Fibroblast of skin of left biceps (primary cell): ENCODE results near the gene TTYH3.

ENCODE experiments used
- DNase-seq, 2 experiments: peaks; one replicate each; pipeline ENCODE4 v3.0.0-alpha.2; 2013; ENCODE audit warnings: low read depth in 2 of 2

The TTYH3 gene

DNA sequence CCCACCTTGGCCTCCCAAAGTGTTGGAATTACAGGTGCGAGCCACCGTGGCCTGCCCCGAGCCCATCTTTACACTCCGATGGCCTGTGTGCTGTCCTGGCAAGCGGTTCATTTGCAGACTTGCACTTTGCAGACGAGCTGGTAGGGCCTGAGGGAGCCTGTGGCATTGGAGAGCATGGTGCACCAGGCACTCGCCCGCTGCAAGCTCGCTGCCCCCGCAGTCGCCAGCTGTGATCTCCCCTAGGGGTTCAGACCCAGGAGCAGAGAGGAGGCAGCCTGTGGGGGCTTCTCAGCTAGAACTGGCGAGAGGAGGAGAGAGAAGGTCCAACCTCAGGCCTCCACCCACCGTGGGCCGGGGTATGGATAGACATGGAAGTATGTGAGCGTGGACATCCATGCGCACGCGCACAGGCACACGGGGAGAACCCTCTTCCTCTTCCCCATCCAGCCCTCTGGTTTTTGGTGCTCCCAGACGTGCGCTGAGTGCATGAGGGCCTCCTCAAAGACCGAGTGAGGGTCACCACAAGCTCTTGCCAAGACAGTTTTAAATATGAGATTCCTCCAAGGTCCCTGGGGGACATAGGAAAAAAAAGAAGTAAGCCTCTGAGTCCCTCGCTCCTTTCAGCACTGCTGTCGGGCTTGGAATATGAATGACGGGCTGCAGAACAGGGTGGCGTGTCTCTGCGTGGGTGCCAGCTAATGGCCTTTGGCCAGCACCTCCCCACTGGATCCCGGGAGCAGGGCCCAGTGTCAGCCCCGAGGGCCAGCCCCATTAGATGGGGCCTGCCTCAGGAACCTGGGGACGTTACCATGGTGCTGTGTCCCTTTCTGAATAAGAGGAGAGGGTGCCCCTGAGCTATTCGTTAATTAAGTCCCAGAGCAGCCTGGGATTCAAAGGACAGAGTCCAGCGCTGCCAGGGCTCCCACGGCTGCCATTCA lies 15.1 kb upstream of the TTYH3 start:
- no peak for DNase-seq

DNA sequence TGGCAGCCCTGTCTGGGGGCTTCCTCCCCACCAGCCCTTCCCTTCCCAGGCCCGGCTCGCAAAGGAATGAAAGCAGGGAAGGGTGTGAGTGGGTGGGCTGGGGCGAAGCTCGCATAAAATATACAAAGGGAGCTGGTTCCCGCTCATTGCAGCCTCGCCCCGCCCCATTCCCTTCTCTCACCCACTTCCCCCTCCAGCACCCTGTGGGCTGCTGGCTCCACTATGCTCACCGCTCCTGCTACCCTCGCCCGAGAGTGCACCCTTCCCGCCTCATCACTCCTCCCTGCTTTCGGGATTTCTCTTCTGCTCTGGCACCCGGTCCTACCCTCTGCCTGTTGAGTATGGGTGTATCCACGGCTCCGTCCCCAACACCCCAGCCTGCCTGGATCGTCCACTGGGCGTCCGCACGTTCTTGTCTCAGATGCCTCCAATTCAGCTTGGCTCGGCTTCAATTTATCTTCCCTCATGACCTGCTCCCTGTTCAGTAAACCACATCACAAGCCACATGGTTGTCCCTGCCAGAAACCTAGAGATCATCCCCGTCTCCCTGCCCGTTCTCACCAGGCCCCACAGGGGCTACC lies 14.4 kb upstream of the TTYH3 start:
- no peak for DNase-seq

GRCh38 chr7:2619116-2619515 lies 12.7 kb upstream of the TTYH3 start:
- no peak for DNase-seq

- no peak for DNase-seq
Observed at GRCh38 chr7:2621061-2621828, 10.5 kb upstream of the TTYH3 start.

DNA sequence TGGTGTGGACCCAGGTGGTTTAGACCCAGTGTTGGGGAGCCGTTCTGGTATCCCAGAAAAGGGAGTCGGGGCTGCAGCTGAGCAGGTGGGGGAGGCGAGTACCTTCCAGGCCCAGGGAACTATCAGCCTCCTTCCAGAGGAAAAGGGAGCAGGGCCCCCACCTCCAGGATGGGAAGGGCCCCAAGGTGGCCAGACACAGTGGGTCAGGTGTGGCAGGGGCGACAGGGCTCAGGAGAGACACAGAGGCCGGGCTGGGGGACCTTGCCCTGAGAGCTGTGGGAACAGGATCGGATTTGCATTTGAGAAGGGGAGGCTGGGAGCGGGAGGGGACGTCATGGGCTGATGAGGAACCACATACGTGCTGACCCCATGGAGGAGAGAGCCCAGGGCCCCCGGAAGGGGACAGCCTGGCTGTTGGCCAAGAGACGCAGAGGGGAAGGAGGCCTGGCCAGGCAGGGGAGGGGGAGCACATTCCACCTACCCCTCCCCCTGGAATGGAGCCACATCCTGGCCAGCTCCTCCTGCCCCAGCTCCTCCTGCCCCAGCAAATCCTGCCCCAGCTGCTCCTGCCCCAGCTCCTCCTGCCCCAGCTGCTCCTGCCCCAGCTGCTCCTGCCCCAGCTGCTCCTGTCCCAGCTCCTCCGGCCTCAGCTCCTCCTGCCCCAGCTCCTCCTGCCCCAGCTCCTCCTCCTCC lies 9.7 kb upstream of the TTYH3 start:
- no peak for DNase-seq

GRCh38 chr7:2622869-2623697 lies 8.7 kb upstream of the TTYH3 start:
- DNase-seq = no peak

DNA sequence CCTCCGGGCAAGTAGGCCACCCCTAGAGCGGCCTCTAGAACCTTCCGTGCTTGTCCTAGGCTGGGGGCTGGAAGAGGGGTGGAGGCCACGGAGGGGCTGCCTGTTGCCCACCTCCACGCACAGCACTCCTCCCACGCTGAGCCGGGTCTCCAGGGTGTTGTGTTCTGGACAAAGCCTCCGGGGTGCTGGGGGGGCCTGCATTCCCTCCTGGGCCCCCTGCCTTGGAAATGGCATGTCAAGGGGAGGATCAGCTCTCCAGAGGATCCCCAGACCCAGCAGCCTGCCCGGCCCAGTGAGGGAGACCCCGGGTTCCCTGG lies 8.1 kb upstream of the TTYH3 start:
- DNase-seq = no peak

DNA sequence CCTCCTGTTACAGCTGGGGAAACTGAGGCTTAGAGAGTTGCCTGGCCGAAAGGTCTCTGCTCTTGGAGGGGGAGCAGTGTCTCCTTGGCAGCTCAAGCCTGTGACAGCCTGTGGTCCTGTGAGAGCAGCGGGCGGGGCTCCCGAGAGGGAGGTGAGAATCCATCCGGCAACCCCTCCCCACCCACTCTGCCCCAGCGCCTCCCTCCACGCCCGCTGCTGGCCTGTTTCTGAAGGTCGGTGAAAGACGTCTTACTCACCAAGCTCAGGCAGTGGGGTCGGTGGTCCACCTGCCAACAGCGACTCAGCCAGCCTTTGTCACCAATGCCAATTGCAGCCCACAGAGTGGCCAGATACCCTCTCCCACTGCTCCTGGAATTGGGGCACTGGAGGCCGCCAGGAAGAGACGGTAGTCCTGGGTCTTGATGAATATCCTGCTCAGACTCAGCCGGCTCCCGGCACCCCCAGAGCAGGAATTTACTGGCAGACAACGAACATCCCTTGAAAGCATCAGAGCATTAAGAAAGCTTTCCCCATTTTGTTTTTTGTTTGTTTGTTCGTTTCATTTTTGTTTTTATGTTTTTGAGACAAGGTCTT lies 7.4 kb upstream of the TTYH3 start:
- DNase-seq = no peak

GRCh38 chr7:2626498-2627117 lies 5.2 kb upstream of the TTYH3 start:
- DNase-seq = no peak

DNA sequence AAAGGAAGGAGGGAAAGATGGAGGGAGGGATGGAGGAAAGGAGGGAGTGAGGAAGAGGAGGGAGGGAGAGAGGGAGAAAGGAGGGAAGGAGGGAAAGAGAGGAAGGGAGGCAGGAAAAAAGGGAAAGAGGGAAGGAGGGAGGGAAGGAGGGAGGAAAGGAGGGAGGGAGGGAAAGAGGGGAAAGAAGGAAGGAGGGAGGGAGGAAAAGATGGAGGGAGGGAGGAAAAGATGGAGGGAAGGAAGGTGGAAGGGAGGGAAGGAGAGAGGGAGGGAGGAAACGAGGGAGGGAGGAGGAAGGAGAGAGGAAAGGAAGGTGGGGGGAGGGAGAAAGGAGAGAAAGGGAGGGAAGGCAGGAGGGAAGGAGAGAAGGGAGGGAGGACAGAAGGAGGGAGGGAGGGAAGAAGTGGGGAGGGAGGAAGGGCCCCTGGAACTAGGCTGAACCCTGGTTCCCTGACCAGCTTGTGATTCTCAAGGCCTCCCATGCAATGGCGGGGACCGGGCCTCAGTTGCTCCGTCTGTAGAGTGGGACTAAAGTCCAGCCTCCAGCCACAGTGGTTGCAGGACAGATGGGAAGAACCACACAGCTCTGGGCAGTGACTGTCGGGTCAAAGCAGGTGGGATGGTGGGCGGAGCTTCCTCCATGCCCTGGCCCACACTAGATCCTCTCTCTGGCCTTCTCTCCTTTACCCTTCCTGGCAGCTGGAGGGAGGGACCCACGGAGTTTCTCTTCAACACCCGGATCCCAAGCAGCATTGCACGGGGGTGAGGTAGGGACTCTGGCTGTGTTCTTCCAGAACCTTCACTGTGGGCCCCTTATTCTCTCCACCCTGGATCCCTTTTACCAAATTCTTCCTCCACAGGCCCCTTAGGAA lies 4.3 kb upstream of the TTYH3 start:
- DNase-seq = no peak

DNA sequence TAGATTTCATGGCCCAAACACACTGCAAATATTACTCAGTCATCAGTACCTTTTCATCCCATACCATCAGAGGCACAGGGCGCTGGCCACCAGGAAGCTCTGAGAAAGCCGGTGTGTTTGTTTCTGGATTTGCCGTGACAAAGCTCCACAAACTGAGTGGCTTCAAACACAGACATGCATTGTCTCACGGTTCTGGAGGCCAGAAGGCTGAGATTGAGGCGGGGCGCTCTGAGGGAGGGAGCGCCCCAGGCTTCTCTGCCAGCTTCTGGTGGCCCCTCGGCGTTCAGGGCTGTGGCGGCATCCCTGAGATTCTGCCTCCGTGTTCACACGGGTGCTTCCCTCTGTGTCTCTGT lies 3.7 kb upstream of the TTYH3 start:
- no peak for DNase-seq

GRCh38 chr7:2628891-2629290 lies 2.9 kb upstream of the TTYH3 start:
- no peak for DNase-seq

DNA sequence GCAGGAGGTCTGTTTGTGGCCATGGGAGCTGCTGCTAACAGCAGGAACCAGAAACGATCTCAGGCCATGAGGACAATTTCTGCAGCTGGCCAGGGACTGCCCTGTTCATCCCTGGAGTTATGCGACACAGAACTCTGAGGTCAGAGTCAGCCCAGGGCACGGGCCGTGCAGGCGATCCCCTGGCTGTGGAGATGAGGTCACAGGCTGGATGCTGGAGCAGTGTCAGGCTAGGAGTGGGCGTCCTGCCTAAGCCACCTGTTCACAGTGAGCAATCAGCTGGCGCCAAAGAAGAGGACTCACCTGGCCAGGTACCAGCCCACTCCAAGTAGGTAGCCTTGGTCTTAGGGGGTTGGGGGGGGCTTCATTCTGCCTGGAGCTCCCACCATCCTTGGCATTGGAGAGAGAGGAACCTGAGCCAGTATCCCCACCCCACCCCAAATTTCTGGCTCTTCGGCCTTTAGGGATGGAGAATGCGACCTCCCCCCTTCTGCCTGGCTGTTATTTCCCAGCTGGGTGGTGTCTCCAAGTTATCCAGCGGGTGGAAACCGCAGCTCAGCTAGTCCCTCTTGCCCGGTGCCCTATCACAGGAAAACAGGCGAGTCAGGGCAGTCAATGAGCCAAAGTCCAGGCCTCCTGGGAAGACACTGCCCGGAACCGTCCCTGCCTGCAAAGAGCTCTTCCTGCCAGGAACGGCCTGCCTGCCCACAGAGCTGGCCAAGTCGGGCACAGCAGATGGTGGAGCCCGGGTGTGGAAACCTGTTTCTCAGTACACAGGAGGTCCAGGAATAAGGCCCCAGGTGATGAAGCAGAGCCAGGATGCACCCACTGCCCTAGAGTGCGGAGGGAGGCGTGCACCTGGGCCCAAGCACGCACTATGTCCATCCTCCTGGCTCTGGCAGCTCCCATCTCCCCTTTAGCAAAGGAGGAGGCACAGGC lies 1.8 kb upstream of the TTYH3 start:
- DNase-seq = no peak

GRCh38 chr7:2632733-2633537 lies 1.1 kb downstream of the TTYH3 start:
- DNase-seq = peak in 1 of 2 experiments; percentile 39

- peak; percentile 50 to 52 for DNase-seq
Observed at GRCh38 chr7:2633538-2634266, 1.9 kb downstream of the TTYH3 start.

DNA sequence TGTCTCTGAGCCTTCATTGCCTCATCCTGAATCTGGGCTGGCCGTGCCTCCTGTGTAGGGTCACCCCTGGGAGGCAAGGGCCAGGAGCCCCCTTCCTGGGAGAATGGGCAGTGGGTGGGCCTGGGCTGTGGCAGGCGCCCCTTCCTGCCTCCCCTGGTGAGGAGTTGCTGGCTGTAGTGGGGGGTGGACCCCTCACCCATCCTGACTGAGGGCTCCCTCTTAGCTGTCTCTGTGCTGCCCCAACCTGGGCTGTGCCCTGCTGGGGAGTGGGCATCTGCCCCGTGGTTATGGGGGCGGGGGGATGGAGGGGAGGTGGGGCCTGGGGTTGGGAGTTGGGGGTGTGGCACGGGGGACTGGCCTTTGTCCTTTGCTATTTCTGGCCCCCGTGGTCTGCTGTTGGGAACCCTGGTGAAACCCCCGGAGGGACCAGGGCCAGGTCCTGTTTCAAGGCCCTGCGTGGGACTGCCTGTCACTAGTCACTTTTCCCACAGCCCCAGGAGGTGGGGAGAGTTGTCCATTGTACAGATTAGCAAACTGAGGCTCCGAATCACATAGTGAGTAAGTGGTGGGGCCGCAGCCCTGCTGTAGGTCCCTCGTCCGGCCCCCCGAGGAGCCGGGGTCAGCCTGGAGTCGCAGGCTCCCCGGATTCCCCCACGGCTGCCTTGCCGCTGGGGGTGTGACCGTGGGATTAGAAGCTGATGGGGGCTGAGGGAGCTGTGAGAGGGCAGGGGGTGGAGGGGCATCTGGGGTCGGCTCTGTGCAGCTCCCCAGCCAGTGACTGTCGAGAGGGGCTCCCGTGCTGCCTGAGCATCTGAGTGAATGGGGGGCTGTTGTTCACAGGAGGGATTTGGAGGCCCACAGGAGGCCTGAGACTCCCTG lies 2.7 kb downstream of the TTYH3 start:
- no peak for DNase-seq
